NB4 (cell line): ENCODE data around the gene RBKS.

ENCODE experiments used
- MYC ChIP-seq: IDR thresholded peaks from 2 replicates; pipeline ENCODE4 v1.6.1; 2011; ENCODE audit warnings: low read depth, low read length
- POLR2A ChIP-seq: IDR thresholded peaks from 2 replicates; pipeline ENCODE4 v1.6.1; 2011; ENCODE audit warnings: mild to moderate bottlenecking; ENCODE audit not compliant: insufficient read length; ENCODE audit errors: extremely low read depth
- TF ChIP-seq, protein P1 (sequence below): IDR thresholded peaks from one replicate; pipeline ENCODE4 v1.5.1; 2012; ENCODE audit warnings: low read depth, low read length
- TF ChIP-seq, protein P2 (sequence below): IDR thresholded peaks from 2 replicates; pipeline ENCODE4 v1.6.1; 2011; ENCODE audit warnings: low read depth, low read length

DNA sequence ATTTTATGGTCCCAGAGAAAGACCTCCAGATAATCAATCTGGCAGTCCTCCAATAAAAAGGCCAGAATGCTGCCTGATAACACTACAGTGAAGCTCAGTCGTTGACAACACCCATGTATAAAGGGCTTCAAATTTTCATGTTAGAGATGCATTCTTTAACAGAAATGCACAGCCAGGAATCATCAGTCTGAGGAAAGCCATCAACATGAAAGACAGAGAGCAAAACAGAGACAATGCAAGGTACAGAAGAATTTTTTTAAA is 14.1 kb upstream of the RBKS start:
- TF ChIP-seq, protein P1, sequence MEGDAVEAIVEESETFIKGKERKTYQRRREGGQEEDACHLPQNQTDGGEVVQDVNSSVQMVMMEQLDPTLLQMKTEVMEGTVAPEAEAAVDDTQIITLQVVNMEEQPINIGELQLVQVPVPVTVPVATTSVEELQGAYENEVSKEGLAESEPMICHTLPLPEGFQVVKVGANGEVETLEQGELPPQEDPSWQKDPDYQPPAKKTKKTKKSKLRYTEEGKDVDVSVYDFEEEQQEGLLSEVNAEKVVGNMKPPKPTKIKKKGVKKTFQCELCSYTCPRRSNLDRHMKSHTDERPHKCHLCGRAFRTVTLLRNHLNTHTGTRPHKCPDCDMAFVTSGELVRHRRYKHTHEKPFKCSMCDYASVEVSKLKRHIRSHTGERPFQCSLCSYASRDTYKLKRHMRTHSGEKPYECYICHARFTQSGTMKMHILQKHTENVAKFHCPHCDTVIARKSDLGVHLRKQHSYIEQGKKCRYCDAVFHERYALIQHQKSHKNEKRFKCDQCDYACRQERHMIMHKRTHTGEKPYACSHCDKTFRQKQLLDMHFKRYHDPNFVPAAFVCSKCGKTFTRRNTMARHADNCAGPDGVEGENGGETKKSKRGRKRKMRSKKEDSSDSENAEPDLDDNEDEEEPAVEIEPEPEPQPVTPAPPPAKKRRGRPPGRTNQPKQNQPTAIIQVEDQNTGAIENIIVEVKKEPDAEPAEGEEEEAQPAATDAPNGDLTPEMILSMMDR = no peak
- TF ChIP-seq POLR2A = no peak
- TF ChIP-seq MYC = no peak
- TF ChIP-seq, protein P2, sequence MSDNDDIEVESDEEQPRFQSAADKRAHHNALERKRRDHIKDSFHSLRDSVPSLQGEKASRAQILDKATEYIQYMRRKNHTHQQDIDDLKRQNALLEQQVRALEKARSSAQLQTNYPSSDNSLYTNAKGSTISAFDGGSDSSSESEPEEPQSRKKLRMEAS = no peak
